ENCODE measurements around the gene CCL8. TPM values are rescaled to one million over a fixed set of nuclear protein-coding genes. Genes with fewer than 3 reads are reported as not detected.

Gene CCL8
- total RNA-seq, 2 experiments from 2014 or later = not detected

DNA sequence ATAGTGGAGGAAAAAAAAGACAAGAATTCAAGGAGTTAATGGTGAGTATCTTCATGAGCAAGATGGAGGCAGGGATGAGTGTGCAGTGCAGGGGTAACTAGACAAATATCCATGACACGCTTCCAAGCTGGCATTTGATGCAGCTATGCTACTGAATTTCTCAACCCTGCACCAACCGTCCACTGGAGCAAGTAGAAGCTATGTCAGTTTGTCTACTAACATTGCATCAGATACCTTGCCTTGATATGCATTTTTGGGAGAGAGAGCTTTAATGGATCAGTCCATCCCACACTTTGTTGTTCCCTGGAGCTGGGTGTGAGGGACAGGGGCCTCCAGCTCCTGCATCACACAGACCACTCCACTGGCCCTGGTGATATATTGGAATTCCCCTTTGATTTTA is 17.2 kb upstream of the CCL8 start:
- Histone ChIP-seq H3K4me2 (ENCODE audit: low read length) (no peak overlapping the region), H3K79me2 (ENCODE audit: insufficient read depth, low read depth, low read length) (no peaks in the 10 kb centered on the region), H3K36me3 (ENCODE audit: insufficient read depth, low read length) (no peaks in the 10 kb centered on the region), H3K4me3 (ENCODE audit: low read depth, low read length, poor library complexity, severe bottlenecking) (no peak overlapping the region), H3K4me1 (ENCODE audit: insufficient read depth, low read length, poor library complexity, severe bottlenecking) (no peaks in the 10 kb centered on the region), H3K9me2 (ENCODE audit: insufficient read depth, low read length) (no peaks in the 10 kb centered on the region), H3K27ac (ENCODE audit: low read depth, low read length, poor library complexity, severe bottlenecking) (no peak overlapping the region), H3K9me3 (ENCODE audit: low read length) (no peaks in the 10 kb centered on the region), H2AFZ (ENCODE audit: low read length) (no peak overlapping the region), H4K20me1 (ENCODE audit: insufficient read depth, low read length) (no peaks in the 10 kb centered on the region)
- DNase-seq (ENCODE audit: low spot score) = no peak
- intact Hi-C loops (cut with micrococcal nuclease; ENCODE audit: unreplicated experiment) = no loop called here
- CTCF ChIA-PET (ENCODE audit: unreplicated experiment) = no interaction called here
- TF ChIP-seq, protein P1, sequence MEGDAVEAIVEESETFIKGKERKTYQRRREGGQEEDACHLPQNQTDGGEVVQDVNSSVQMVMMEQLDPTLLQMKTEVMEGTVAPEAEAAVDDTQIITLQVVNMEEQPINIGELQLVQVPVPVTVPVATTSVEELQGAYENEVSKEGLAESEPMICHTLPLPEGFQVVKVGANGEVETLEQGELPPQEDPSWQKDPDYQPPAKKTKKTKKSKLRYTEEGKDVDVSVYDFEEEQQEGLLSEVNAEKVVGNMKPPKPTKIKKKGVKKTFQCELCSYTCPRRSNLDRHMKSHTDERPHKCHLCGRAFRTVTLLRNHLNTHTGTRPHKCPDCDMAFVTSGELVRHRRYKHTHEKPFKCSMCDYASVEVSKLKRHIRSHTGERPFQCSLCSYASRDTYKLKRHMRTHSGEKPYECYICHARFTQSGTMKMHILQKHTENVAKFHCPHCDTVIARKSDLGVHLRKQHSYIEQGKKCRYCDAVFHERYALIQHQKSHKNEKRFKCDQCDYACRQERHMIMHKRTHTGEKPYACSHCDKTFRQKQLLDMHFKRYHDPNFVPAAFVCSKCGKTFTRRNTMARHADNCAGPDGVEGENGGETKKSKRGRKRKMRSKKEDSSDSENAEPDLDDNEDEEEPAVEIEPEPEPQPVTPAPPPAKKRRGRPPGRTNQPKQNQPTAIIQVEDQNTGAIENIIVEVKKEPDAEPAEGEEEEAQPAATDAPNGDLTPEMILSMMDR (conservative IDR thresholded peaks at IDR 0.05; ENCODE audit: low read length) = no peak
- no peak for TF ChIP-seq EZH2phosphoT487 (IDR thresholded peaks at IDR 0.05; ENCODE audit: borderline replicate concordance, low read depth, low read length)
- BruUV-seq (replicated peaks) = no TSS peak
- POLR2A ChIA-PET = no interaction called here

DNA sequence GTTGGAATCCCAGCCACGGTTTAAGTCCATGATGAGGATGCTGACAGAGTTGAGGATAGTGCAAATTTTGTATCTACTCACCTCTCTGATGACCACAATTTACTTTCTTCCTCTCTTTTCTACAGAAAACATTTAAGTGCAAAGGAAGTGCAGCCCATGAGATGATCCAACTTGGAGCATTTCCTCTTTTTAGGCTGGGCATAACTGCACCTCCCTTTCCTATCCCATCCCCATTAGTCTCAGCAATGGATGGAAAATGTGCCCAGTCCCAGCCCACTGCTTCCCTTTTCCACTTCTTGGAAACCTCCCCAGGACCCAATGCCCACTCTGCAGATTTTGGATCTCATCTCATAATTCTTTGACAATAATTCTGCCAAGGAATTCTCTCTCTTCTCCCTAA is 16.6 kb upstream of the CCL8 start:
- ChIA-PET POLR2A (no interaction called here), CTCF (ENCODE audit: unreplicated experiment) (no interaction called here)
- Histone ChIP-seq H3K36me3 (ENCODE audit: insufficient read depth, low read length) (no peaks in the 10 kb centered on the region), H2AFZ (ENCODE audit: low read length) (no peak overlapping the region), H3K9me2 (ENCODE audit: insufficient read depth, low read length) (no peaks in the 10 kb centered on the region), H3K4me2 (ENCODE audit: low read length) (no peak overlapping the region), H3K9me3 (ENCODE audit: low read length) (no peaks in the 10 kb centered on the region), H3K79me2 (ENCODE audit: insufficient read depth, low read depth, low read length) (no peaks in the 10 kb centered on the region), H3K27ac (ENCODE audit: low read depth, low read length, poor library complexity, severe bottlenecking) (no peak overlapping the region), H4K20me1 (ENCODE audit: insufficient read depth, low read length) (no peaks in the 10 kb centered on the region), H3K4me3 (ENCODE audit: low read depth, low read length, poor library complexity, severe bottlenecking) (no peak overlapping the region), H3K4me1 (ENCODE audit: insufficient read depth, low read length, poor library complexity, severe bottlenecking) (no peaks in the 10 kb centered on the region)
- TF ChIP-seq, protein P1 (conservative IDR thresholded peaks at IDR 0.05; ENCODE audit: low read length) = no peak
- no peak for TF ChIP-seq EZH2phosphoT487 (IDR thresholded peaks at IDR 0.05; ENCODE audit: borderline replicate concordance, low read depth, low read length)
- intact Hi-C loops (cut with micrococcal nuclease; ENCODE audit: unreplicated experiment) = no loop called here
- BruUV-seq (replicated peaks) = no TSS peak
- DNase-seq (ENCODE audit: low spot score) = no peak

DNA sequence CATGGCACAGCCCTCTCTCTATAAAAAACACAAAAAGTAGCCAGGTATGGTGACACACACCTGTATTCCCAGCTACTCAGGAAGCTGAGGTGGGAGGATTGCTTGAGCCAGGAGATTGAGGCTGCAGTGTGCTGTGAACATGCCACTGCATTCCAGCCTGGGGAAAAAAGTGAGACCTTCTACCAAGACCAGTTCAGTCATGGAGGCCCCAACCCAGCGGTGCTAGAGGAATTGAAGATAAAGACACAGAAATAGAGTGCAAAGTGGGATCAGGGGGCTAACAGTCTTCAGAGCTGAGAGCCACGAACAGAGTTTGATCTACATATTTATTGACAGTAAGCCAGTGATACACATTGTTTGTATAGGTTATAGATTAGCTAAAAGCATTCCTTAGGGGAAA is 15.6 kb upstream of the CCL8 start:
- H4K20me1 ChIP-seq (ENCODE audit: insufficient read depth, low read length) = no peaks in the 10 kb centered on the region
- BruUV-seq (replicated peaks) = no TSS peak
- H3K4me1 ChIP-seq (ENCODE audit: insufficient read depth, low read length, poor library complexity, severe bottlenecking) = no peaks in the 10 kb centered on the region
- H3K79me2 ChIP-seq (ENCODE audit: insufficient read depth, low read depth, low read length) = no peaks in the 10 kb centered on the region
- H3K4me2 ChIP-seq (ENCODE audit: low read length) = no peak overlapping the region
- H3K4me3 ChIP-seq (ENCODE audit: low read depth, low read length, poor library complexity, severe bottlenecking) = no peak overlapping the region
- TF ChIP-seq, protein P1 (conservative IDR thresholded peaks at IDR 0.05; ENCODE audit: low read length) = no peak
- TF ChIP-seq EZH2phosphoT487 (IDR thresholded peaks at IDR 0.05; ENCODE audit: borderline replicate concordance, low read depth, low read length) = no peak
- H3K9me2 ChIP-seq (ENCODE audit: insufficient read depth, low read length) = no peaks in the 10 kb centered on the region
- H3K36me3 ChIP-seq (ENCODE audit: insufficient read depth, low read length) = no peaks in the 10 kb centered on the region
- no peak overlapping the region for H3K27ac ChIP-seq (ENCODE audit: low read depth, low read length, poor library complexity, severe bottlenecking)
- intact Hi-C loops (cut with micrococcal nuclease; ENCODE audit: unreplicated experiment) = no loop called here
- no peak for DNase-seq (ENCODE audit: low spot score)
- CTCF ChIA-PET (ENCODE audit: unreplicated experiment) = no interaction called here
- POLR2A ChIA-PET = no interaction called here
- H3K9me3 ChIP-seq (ENCODE audit: low read length) = no peaks in the 10 kb centered on the region
- no peak overlapping the region for H2AFZ ChIP-seq (ENCODE audit: low read length)
